Measurements from ENCODE around the gene PHYHIPL.

PHYHIPL gene

GRCh38 chr10:59258890-59259289 lies 82.4 kb downstream of the PHYHIPL start:
- DNase-seq, result no peak

DNA sequence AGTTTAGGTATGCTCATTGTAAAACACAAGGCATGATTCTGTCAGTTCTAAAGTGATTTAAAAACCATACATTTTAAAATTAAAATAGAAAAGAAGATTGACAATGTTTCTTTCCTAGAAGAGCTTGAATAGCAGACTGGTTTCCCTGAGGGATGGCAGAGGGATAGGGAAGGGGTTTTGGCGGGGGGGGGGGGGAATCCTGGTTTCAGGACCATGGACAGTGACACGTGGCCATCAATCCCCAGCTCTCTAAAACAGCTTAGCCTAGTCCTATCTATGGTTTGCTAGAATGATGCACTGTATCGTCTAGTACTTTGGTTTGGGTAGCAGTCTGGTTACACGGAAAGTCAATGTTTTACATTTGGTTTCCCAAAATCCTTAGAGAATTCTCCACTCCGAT lies 88.7 kb downstream of the PHYHIPL start:
- DNase-seq, result no peak

DNA sequence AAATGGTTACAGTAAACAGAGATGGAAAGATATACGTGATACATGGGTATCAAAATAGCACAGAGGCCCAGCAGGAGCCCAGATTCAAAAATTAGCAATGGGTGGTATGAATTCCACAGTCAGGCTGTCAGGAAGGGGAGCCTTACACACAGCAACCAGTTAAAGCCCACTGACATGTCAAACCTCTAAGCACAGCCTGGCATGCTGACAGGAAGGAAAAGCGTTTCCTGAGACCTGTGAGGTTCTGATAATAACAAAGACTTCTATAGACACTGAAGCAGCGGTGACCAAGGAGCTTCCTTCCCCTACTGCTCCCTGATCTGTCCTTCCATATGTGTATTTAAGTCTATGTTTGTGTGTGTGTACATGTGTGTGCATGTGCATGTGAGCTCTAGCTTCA lies 89.9 kb downstream of the PHYHIPL start:
- DNase-seq, result no peak

- DNase-seq, result no peak
Measured at GRCh38 chr10:59268460-59268859, 92.0 kb downstream of the PHYHIPL start.

GRCh38 chr10:59269651-59270050 lies 93.2 kb downstream of the PHYHIPL start:
- DNase-seq, result no peak

GRCh38 chr10:59270492-59270891 lies 94.0 kb downstream of the PHYHIPL start:
- no peak for DNase-seq

- no peak for DNase-seq
Measured at GRCh38 chr10:59271160-59271559, 94.7 kb downstream of the PHYHIPL start.

GRCh38 chr10:59272061-59272460 lies 95.6 kb downstream of the PHYHIPL start:
- DNase-seq, result no peak

DNA sequence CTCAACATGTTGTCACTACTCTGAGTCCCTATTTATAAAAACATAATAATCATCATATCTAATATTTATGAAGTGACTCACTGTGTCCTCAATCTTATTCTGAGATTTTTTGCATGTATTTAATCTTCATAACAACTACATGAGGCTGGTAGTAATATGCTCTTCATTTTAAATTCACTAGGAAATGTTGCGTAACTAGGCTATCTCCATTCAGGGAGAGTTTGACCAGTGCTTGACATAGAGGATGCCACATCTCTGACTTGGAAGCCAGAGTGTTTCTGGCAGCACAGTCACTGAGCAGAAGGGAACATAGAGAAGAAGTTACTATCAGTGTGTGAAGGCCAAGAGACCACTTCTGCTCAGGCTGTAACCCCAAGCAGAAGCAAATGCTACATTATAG lies 97.0 kb downstream of the PHYHIPL start:
- no peak for DNase-seq

DNA sequence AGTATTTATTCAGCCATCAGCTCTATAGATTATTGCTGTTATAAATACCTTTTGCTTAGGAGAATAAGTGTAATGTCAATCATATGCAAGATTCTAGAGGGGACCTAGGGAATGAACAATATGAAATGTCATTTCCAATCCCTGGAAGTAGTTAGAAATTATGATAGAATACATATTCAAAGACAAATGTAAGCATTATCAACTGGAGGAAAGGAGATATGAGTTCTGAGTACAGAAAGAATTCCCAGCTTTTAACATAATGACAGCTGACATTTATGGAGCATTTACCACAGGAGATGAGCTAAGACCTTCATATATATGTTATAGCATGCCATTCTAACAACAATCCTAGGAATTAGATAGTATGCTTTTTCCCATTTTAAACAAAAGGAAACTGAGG lies 99.7 kb downstream of the PHYHIPL start:
- no peak for DNase-seq

DNA sequence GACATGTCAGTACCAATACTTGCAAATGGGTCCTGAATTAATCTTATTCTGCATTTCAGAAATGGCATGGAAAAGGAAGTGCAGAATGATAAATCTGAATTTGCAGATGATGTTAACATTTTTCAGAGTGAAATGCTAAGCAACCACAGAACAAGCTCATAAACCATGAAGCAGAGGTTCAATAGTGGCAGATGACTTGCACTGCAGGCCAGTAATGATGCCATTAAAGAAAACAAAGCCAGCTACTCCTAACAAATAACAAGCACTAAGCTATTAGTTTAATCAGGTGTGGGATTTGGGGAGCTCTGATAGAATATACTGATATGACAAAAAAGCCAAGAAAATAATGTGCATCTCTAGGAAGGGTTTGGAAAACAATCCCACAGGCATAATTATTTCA lies 100.5 kb downstream of the PHYHIPL start:
- DNase-seq, result no peak

DNA sequence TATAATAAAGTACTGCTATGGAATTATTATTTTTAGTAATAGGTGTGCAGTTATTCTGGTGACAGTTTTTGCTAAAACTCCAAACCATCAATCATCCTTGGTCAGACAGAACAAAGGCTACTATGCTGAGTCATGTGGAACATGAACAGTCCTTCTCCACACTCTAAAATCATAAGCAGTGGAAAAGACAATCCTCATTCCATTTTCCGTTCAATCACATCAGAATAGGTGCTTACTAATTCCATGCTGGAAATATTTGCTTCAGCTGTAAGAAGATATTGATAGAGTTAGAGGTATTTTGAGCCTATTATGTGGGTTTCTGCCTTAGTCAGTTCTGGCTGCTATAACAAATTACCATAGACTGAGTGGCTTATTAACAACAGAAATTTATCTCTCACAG lies 103.0 kb downstream of the PHYHIPL start:
- no peak for DNase-seq

DNA sequence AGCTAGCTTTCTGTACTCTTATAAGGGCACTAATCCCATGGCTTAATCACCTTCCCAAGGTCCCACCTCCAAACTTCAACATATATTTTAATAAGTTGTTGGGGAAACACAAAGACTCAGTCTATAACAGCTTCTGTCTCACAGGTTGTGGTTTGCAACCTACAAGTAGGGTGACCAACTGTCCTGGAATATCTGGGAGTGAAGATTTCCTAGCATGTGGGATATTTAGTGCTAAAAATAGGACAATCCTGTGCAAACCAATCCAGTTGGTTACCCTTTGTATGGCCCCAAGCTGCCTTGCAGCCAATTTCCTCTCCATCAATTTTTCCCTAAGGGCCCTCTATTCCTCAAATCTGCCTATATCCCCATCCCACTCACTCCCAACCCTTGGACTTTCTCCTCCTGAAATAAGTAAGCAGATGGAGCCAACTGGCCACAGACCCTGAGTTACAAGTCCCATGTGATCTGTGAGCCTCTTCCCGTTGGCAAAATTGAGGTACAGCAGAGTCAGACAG lies 103.6 kb downstream of the PHYHIPL start:
- DNase-seq, result no peak

GRCh38 chr10:59281861-59282260 lies 105.4 kb downstream of the PHYHIPL start:
- DNase-seq, result no peak

GRCh38 chr10:59283456-59284091 lies 107.1 kb downstream of the PHYHIPL start:
- no peak for DNase-seq

- DNase-seq, result no peak
Measured at GRCh38 chr10:59284118-59284975, 107.9 kb downstream of the PHYHIPL start.

DNA sequence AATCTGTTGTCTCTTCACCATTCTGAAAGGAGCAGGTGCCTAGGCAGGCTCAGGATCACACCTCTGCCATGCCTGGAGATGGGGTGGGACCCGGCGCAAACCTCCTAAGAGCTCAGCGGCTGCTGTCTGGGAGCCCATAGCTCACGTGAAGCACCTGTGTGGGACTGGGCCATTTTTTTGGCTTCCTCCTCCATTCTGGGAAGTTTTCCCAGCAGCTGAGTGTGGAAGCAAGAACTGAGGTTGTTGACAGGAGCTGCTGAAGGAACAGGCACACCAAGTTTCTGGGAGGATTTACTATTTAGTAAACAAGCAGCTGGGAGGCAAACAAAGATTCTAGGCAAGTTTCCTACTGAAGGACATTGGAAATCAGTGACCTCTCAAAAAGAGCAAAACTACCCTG lies 108.6 kb downstream of the PHYHIPL start:
- no peak for DNase-seq

DNA sequence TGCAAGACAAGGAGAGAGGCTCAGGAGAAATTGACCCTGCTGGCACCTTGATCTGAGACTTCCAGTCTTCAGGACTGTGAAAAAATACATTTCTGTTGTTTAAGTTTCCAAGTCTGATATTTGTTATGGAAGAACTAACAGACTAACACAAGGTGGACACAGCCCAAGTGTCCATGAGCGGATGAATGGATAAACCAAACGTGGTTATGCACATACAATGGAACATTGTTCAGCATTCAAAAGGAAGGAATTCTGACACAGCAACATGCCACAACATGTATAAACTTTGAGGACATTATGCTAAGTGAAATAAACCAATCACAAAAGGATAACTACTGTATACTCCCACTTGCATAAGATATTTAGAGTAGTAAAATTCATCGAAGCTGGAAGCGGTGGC lies 109.4 kb downstream of the PHYHIPL start:
- DNase-seq, result no peak

DNA sequence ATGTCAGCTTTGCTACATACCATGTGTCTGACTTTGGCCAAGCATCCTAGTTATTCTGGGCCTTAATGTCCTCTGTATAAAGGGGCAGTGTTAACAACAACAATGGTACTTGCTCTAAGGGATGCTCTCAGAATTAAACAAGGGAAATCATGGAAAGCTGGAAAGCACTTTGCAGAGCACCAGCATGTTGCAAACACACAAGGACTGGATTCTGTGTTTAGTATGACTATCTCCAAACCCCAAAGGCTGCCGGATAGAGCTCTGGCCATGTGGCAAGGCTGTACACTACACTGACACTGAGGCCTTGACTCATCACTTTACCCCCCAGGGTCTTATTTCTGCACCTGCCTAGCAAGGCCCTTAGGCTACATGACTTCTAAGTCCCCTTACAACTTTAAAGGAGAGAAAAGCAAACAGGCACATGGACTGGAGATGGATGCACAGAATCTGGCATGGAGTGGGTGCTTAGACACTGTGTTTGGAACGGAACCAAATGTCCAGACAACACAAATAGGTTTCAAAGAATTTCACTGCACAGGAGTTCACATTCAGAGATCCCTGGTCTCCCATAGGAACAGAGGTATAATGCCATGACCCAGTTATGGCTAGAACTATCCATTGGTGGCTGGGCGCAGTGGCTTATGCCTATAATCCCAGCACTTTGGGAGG lies 111.3 kb downstream of the PHYHIPL start:
- no peak for DNase-seq

GRCh38 chr10:59289853-59290252 lies 113.4 kb downstream of the PHYHIPL start:
- no peak for DNase-seq

GRCh38 chr10:59290448-59290847 lies 114.0 kb downstream of the PHYHIPL start:
- DNase-seq, result no peak
